HepG2 (cell line): ENCODE data around the gene GHR. TPM values are rescaled to one million over a fixed set of nuclear protein-coding genes. Genes with fewer than 3 reads are reported as not detected.

Experiments used
- ATAC-seq: fragments of 200-7000 bp; cut with Tn5 transposase; 3 replicates; pipeline ENCODE4 v1.9.1; 2020; ENCODE audit warnings: mild to moderate bottlenecking, moderate library complexity
- BruUV-seq: library from RNA; stranded (reverse); fragments of 400-500 nt; replicated peaks from 2 replicates; lab custom pipeline; 2021; lab: Mats Ljungman, UMichigan
- CTCF ChIA-PET: fragments of 300-600 bp; formaldehyde crosslinking; extraction: SDS; loops from one replicate; lab custom pipeline; 2021; ENCODE audit warnings: low total read pairs, inconsistent platforms, low intra/inter-chr PET ratio; lab: Yijun Ruan, JAX
- POLR2A ChIA-PET: fragments of 350-600 bp; sonication (Branson Sonifier 250); formaldehyde crosslinking; loops from one replicate; lab custom pipeline; 2020; ENCODE audit warnings: antibody characterized with exemption, inconsistent platforms; lab: Yijun Ruan, JAX
- DNase-seq: peaks from one replicate; pipeline ENCODE4 v3.0.0-alpha.2; 2015; ENCODE audit warnings: low spot score
- FAIRE-seq: peaks from 3 replicates; lab custom pipeline; 2011; peaks lifted over from hg19 to GRCh38; lab: Jason Lieb, UNC
- H2AFZ ChIP-seq: one replicate; pipeline ENCODE4 v1.6.1; 2011; ENCODE audit warnings: low read length, inconsistent platforms
- H3K27ac ChIP-seq: fragments of 300-600 bp; 3 replicates; pipeline ENCODE4 v1.8.0; 2011; ENCODE audit warnings: mixed run types, mild to moderate bottlenecking, mixed read lengths, low read length, inconsistent platforms; ENCODE audit not compliant: insufficient read depth; ENCODE audit errors: extremely low read length
- H3K27me3 ChIP-seq, 2 experiments: fragments of 200-600 bp in 1 of 2; 2 replicates in 1 of 2; 3 replicates in 1 of 2; pipeline versions ENCODE4 v1.6.0 to v1.8.0; 2011; ENCODE audit warnings: low read length in 2 of 2, mild to moderate bottlenecking in 2 of 2, moderate library complexity in 2 of 2, inconsistent platforms in 1 of 2; ENCODE audit not compliant: insufficient read depth in 2 of 2, control insufficient read depth in 1 of 2
- H3K36me3 ChIP-seq, 2 experiments: fragments of 200-600 bp in 1 of 2; replicated peaks in 1 of 2; 2 replicates in 1 of 2; 3 replicates in 1 of 2; pipeline versions ENCODE4 v1.5.1 to v1.8.0; 2011; ENCODE audit warnings: low read length in 2 of 2, inconsistent platforms in 1 of 2; ENCODE audit not compliant: insufficient read depth in 2 of 2, control insufficient read depth in 1 of 2
- H3K4me1 ChIP-seq: 2 replicates; pipeline ENCODE4 v1.5.1; 2012; ENCODE audit warnings: low read length, inconsistent platforms; ENCODE audit not compliant: insufficient read depth
- H3K4me2 ChIP-seq: 2 replicates; pipeline ENCODE4 v1.6.0; 2011; ENCODE audit warnings: low read depth, low read length, inconsistent platforms
- H3K4me3 ChIP-seq, 3 experiments: fragments of 200-600 bp in 1 of 3; sonication (generic), shearing (Covaris generic) in 1 of 3; replicated peaks in 1 of 3; 2 replicates each; pipeline ENCODE4 v1.5.1; 2011 to 2016; ENCODE audit warnings: low read length in 3 of 3, inconsistent platforms in 2 of 3, low read depth in 2 of 3, mild to moderate bottlenecking in 2 of 3, control low read depth in 1 of 3, mixed read lengths in 1 of 3; ENCODE audit not compliant: insufficient read depth in 1 of 3
- H3K79me2 ChIP-seq: one replicate; pipeline ENCODE4 v1.6.1; 2011; ENCODE audit warnings: low read length, inconsistent platforms; ENCODE audit not compliant: insufficient read depth
- H3K9ac ChIP-seq: 2 replicates; pipeline ENCODE4 v1.6.0; 2011; ENCODE audit warnings: mild to moderate bottlenecking, low read depth, low read length, inconsistent platforms; ENCODE audit not compliant: insufficient read depth
- H3K9me3 ChIP-seq: 2 replicates; pipeline ENCODE4 v1.5.1; 2012; ENCODE audit warnings: mild to moderate bottlenecking, low read length
- H4K20me1 ChIP-seq: 2 replicates; pipeline ENCODE4 v1.6.0; 2011; ENCODE audit warnings: inconsistent platforms, mild to moderate bottlenecking, low read length, moderate library complexity; ENCODE audit not compliant: insufficient read depth
- IKZF4 ChIP-seq: sonication (generic); formaldehyde crosslinking; IDR thresholded peaks from 2 replicates; pipeline ENCODE4 v1.5.1; 2020; ENCODE audit warnings: borderline replicate concordance, mild to moderate bottlenecking, low read depth, missing genetic modification reagents; ENCODE audit errors: not compliant biosample characterization
- TFE3 ChIP-seq: IDR thresholded peaks from 2 replicates; pipeline ENCODE4 v1.6.1; 2016
- ZNF318 ChIP-seq: sonication (generic); formaldehyde crosslinking; IDR thresholded peaks from 2 replicates; pipeline ENCODE4 v1.4.0; 2020; ENCODE audit warnings: mild to moderate bottlenecking, missing genetic modification reagents
- ZNF460 ChIP-seq: sonication (generic); formaldehyde crosslinking; IDR thresholded peaks from 2 replicates; pipeline ENCODE4 v1.5.1; 2020; ENCODE audit warnings: missing genetic modification reagents, mild to moderate bottlenecking, borderline replicate concordance
- ZNF687 ChIP-seq: sonication (generic); formaldehyde crosslinking; IDR thresholded peaks from 2 replicates; pipeline ENCODE4 v1.5.1; 2020; ENCODE audit warnings: mild to moderate bottlenecking, missing genetic modification reagents, moderate library complexity
- WGBS: methylation state at CpG from one replicate; pipeline ENCODE4 v1.1.6; 2017; ENCODE audit warnings: low lambda C conversion rate; 5-methylcytosine and 5-hydroxymethylcytosine counted together
- in situ Hi-C: cut with HindIII; loops from 2 replicates; pipeline ENCODE4 v1.10.0; 2017; ENCODE audit warnings: low pct_unique_long_range_greater_than_20kb; ENCODE audit not compliant: extremely low pct_ligation_motif_present
- intact Hi-C: fragments of 100-400 bp; cut with micrococcal nuclease; formaldehyde crosslinking; loops from one replicate; pipeline ENCODE4 v1.10.0; 2022; ENCODE audit not compliant: unreplicated experiment
- polyA plus RNA-seq, 8 experiments: library from polyadenylated mRNA; depleted of rRNA in 3 of 8; stranded (reverse) in 7 of 8; unstranded in 1 of 8; fragments of >200 nt; fragmentation: Illumina TruSeq in 4 of 8; extraction: Trizol in 4 of 8; gene quantifications; 2 replicates each; pipeline versions ENCODE4 v1.2.1 to v1.2.3, GENCODE V29; 2011 to 2016; ENCODE audit warnings: low read depth in 4 of 8, missing spikeins in 1 of 8, mixed read lengths in 1 of 8; ENCODE audit not compliant: insufficient read depth in 1 of 8
- total RNA-seq, 5 experiments: library from RNA; depleted of rRNA; stranded (reverse); fragments of >200 nt; fragmentation: Illumina TruSeq; extraction: Trizol; gene quantifications; 2 replicates each; pipeline ENCODE4 v1.2.3, GENCODE V29; 2016; ENCODE audit warnings: low read depth in 1 of 5

Gene GHR
- total and polyA plus RNA-seq, 2 of the 13 experiments (the other 11 are each of a cell fraction or from before 2014, with no cell fraction given), result 0.07 TPM; not detected in 1

GRCh38 chr5:42467981-42468524, 44.8 kb downstream of the GHR start (continued):
- TF ChIP-seq ZNF687 (CRISPR knock-in tag), result no peak

- H3K4me2 ChIP-seq, result no peak overlapping the region
- no peaks in the 10 kb centered on the region for H3K27me3 ChIP-seq
- H3K9me3 ChIP-seq, result no peaks in the 10 kb centered on the region
- FAIRE-seq, result no peak
- CTCF ChIA-PET, result no interaction called here
- no peak overlapping the region for H2AFZ ChIP-seq
- H3K4me3 ChIP-seq, result no peak overlapping the region
- in situ Hi-C loops, result no loop called here
- H3K4me1 ChIP-seq, result no peaks in the 10 kb centered on the region
- no peak for DNase-seq
- H3K9ac ChIP-seq, result no peak overlapping the region
- WGBS, result 9% methylated on average over 5 of the region's 5 CpGs
- intact Hi-C loops, result no loop called here
- no peaks in the 10 kb centered on the region for H3K79me2 ChIP-seq
- no peaks in the 10 kb centered on the region for H4K20me1 ChIP-seq
- H3K27ac ChIP-seq, result no peak overlapping the region
- POLR2A ChIA-PET, result no interaction called here
- no TSS peak for BruUV-seq
- no peaks in the 10 kb centered on the region for H3K36me3 ChIP-seq
- no peak for ATAC-seq
- TF ChIP-seq IKZF4, result no peak
- TF ChIP-seq ZNF460 (CRISPR knock-in tag), result no peak
- TF ChIP-seq ZNF318, result no peak
- no peak for TF ChIP-seq TFE3 (CRISPR knock-in tag)
Observed at GRCh38 chr5:42483472-42484154, 60.4 kb downstream of the GHR start.
